ENCODE measurements around the gene TTLL10. TPM values are rescaled to one million over a fixed set of nuclear protein-coding genes. Genes with fewer than 3 reads are reported as not detected.

TTLL10 gene
- polyA plus RNA-seq, 2 of the 4 experiments (the other 2 are of a cell fraction) = not detected

GRCh38 chr1:1170215-1171091 is 3.2 kb upstream of the TTLL10 start:
- no peak for ATAC-seq
- FAIRE-seq = no peak
- POLR2A ChIA-PET = no interaction called here
- CTCF ChIA-PET = interaction anchor here (1.6 kb wide), 1 partner anchor 49 kb away, joined by 6 read pairs; no protein-coding TSS in a partner anchor
- no peak for DNase-seq (ENCODE audit: low read depth in 1 of 2, low spot score in 1 of 2)
- H3K4me2 ChIP-seq = no peak overlapping the region
- no peak overlapping the region for H3K27ac ChIP-seq
- no peak overlapping the region for H3K4me3 ChIP-seq
- no peak for TF ChIP-seq HOXA7 (CRISPR knock-in tag; IDR thresholded peaks at IDR 0.05)
- TF ChIP-seq MAZ (IDR thresholded peaks at IDR 0.05; ENCODE audit: borderline replicate concordance, low read depth, low read length) = no peak
- TF ChIP-seq TFCP2L1 (CRISPR knock-in tag; IDR thresholded peaks at IDR 0.05) = no peak
- TF ChIP-seq HDAC2 (IDR thresholded peaks at IDR 0.05) = no peak
- no peak for TF ChIP-seq CTCF (IDR thresholded peaks at IDR 0.05)
- TF ChIP-seq FOSL2 (IDR thresholded peaks at IDR 0.05) = no peak
- TF ChIP-seq FOSL2 (CRISPR knock-in tag; IDR thresholded peaks at IDR 0.05) = no peak
- no peak for TF ChIP-seq FOXS1 (CRISPR knock-in tag; IDR thresholded peaks at IDR 0.05)
- no peak for TF ChIP-seq RARB (CRISPR knock-in tag; IDR thresholded peaks at IDR 0.05)
- no peak for TF ChIP-seq CHD4 (IDR thresholded peaks at IDR 0.05; ENCODE audit: borderline replicate concordance)
- H3K4me1 ChIP-seq = peaks cover 4% of the 10 kb centered on the region; the same call in 1 of the 3 replicates
- no peaks in the 10 kb centered on the region for H3K9me3 ChIP-seq
- 78% methylated on average over 13 of the region's 26 CpGs for WGBS (ENCODE audit: missing lambda C conversion rate)

- no peak overlapping the region for H3K4me3 ChIP-seq
- no peak for FAIRE-seq
- TF ChIP-seq KDM5A (IDR thresholded peaks at IDR 0.05) = no peak
- no peak for TF ChIP-seq ZC3H11A (IDR thresholded peaks at IDR 0.05)
- TF ChIP-seq TP53 (CRISPR knock-in tag; IDR thresholded peaks at IDR 0.05) = no peak
- TF ChIP-seq ATOH8 (CRISPR knock-in tag; IDR thresholded peaks at IDR 0.05; ENCODE audit: low read depth) = no peak
- no peak for TF ChIP-seq RFX5 (IDR thresholded peaks at IDR 0.05)
- no peak for TF ChIP-seq RCOR1 (IDR thresholded peaks at IDR 0.05; ENCODE audit: low read depth, low read length)
- TF ChIP-seq MYC (IDR thresholded peaks at IDR 0.05; ENCODE audit: borderline replicate concordance, low read length) = no peak
- TF ChIP-seq SMC3 (IDR thresholded peaks at IDR 0.05) = no peak
- TF ChIP-seq FOSL2 (IDR thresholded peaks at IDR 0.05) = no peak
- no peak for TF ChIP-seq FOSL2 (CRISPR knock-in tag; IDR thresholded peaks at IDR 0.05)
- no peak for TF ChIP-seq HEYL (CRISPR knock-in tag; IDR thresholded peaks at IDR 0.05)
- no peak for TF ChIP-seq GATA3 (IDR thresholded peaks at IDR 0.05; ENCODE audit: borderline replicate concordance)
- no peak for TF ChIP-seq POLR2A (IDR thresholded peaks at IDR 0.05; ENCODE audit: low read length)
- no peak for TF ChIP-seq RNF2 (IDR thresholded peaks at IDR 0.05; ENCODE audit: borderline replicate concordance, low read depth)
- TF ChIP-seq EP300 (IDR thresholded peaks at IDR 0.05) = no peak
- TF ChIP-seq MAZ (IDR thresholded peaks at IDR 0.05; ENCODE audit: borderline replicate concordance, low read depth, low read length) = no peak
- TF ChIP-seq CHD2 (IDR thresholded peaks at IDR 0.05; ENCODE audit: low read length, partially characterized antibody) = no peak
- no peak for TF ChIP-seq CBX2 (IDR thresholded peaks at IDR 0.05; ENCODE audit: borderline replicate concordance, low read depth)
- no peak for TF ChIP-seq POLR2AphosphoS2 (conservative IDR thresholded peaks at IDR 0.05; ENCODE audit: low read length)
- TF ChIP-seq ELK1 (IDR thresholded peaks at IDR 0.05; ENCODE audit: low read depth, low read length) = no peak
- TF ChIP-seq NPAS2 (CRISPR knock-in tag; IDR thresholded peaks at IDR 0.05; ENCODE audit: borderline replicate concordance) = no peak
- no peaks in the 10 kb centered on the region for H3K9me3 ChIP-seq
- H3K4me2 ChIP-seq = no peak overlapping the region
- H3K27ac ChIP-seq = no peak overlapping the region
- DNase-seq (ENCODE audit: low read depth in 1 of 2, low spot score in 1 of 2) = no peak
- H3K4me1 ChIP-seq = no peaks in the 10 kb centered on the region
- 0 out of 6 replicates have a peak, but pooled peaks of 1 of the 2 experiments have one; percentile 9 for ATAC-seq
- ChIA-PET POLR2A (no interaction called here), CTCF (interaction anchor here (1.1 kb wide), 1 partner anchor 169 kb away, joined by 3 read pairs; no protein-coding TSS in a partner anchor)
- 73% methylated on average over 11 of the region's 12 CpGs for WGBS (ENCODE audit: missing lambda C conversion rate)
These were observed 2.5 kb upstream of the TTLL10 start for GRCh38 chr1:1171161-1171545.
